B cell (primary cell): Measurements from ENCODE around the gene HJURP. TPM values are rescaled to one million over a fixed set of nuclear protein-coding genes. Genes with fewer than 3 reads are reported as not detected.

Source experiments
- ATAC-seq: fragments of 200-7000 bp; cut with Tn5 transposase; one replicate; pipeline ENCODE4 v1.10.0; 2021; ENCODE audit warnings: low read depth, mild to moderate bottlenecking, moderate number of reproducible peaks, moderate library complexity
- CTCF ChIA-PET: fragments of 350-600 bp; sonication (Branson Sonifier 250); formaldehyde crosslinking; loops from one replicate; lab custom pipeline; 2021; ENCODE audit warnings: antibody characterized with exemption, inconsistent platforms; lab: Charles Lee
- POLR2A ChIA-PET: fragments of 350-600 bp; sonication (Branson Sonifier 250); formaldehyde crosslinking; loops from one replicate; lab custom pipeline; 2021; ENCODE audit warnings: antibody characterized with exemption; lab: Charles Lee
- DNase-seq: peaks from one replicate; pipeline ENCODE4 v3.0.0; 2013
- H2AFZ ChIP-seq: 2 replicates; pipeline ENCODE4 v1.6.1; 2012; ENCODE audit warnings: mild to moderate bottlenecking, low read depth, low read length; ENCODE audit not compliant: insufficient read depth, poor library complexity, severe bottlenecking
- H3K27ac ChIP-seq, 2 donors: 1 replicate in 1 of 2; 2 replicates in 1 of 2; pipeline ENCODE4 v1.5.1; 2012 to 2013; ENCODE audit warnings: low read length in 2 of 2, mild to moderate bottlenecking in 2 of 2, moderate library complexity in 1 of 2
- H3K27me3 ChIP-seq, 4 experiments: fragments of 200-600 bp in 1 of 4; sonication (generic) in 1 of 4; replicated peaks in 1 of 4; 1 replicate in 2 of 4; 2 replicates in 2 of 4; pipeline versions ENCODE4 v1.6.1 to v1.7.0; 2013 to 2016; ENCODE audit warnings: low read length in 3 of 4, mild to moderate bottlenecking in 2 of 4, mixed read lengths in 1 of 4, moderate library complexity in 1 of 4; ENCODE audit not compliant: insufficient read depth in 4 of 4, control insufficient read depth in 3 of 4; ENCODE audit errors: control extremely low read depth in 1 of 4
- H3K36me3 ChIP-seq, 2 experiments: replicated peaks in 1 of 2; 1 replicate in 1 of 2; 2 replicates in 1 of 2; pipeline versions ENCODE4 v1.6.1 to v1.7.1; 2013; ENCODE audit warnings: low read length in 1 of 2; ENCODE audit not compliant: insufficient read depth in 2 of 2, control insufficient read depth in 1 of 2; ENCODE audit errors: control extremely low read depth in 1 of 2, extremely low read depth in 1 of 2
- H3K4me1 ChIP-seq, 2 donors: fragments of 200-600 bp in 1 of 2; sonication (generic) in 1 of 2; 1 replicate in 1 of 2; 2 replicates in 1 of 2; pipeline versions ENCODE4 v1.5.1 to v1.6.1; 2013 to 2017; ENCODE audit warnings: low read length in 2 of 2; ENCODE audit not compliant: control insufficient read depth in 2 of 2, insufficient read depth in 2 of 2
- H3K4me2 ChIP-seq: replicated peaks from 2 replicates; pipeline ENCODE3; 2012; ENCODE audit warnings: mild to moderate bottlenecking, low read depth, low read length; ENCODE audit not compliant: poor library complexity, severe bottlenecking
- H3K4me3 ChIP-seq, 5 experiments: fragments of 200-600 bp in 1 of 5; sonication (generic) in 1 of 5; 1 replicate in 3 of 5; 2 replicates in 2 of 5; pipeline versions ENCODE4 v1.5.1 to v1.7.0; 2011 to 2016; ENCODE audit warnings: low read length in 4 of 5, mild to moderate bottlenecking in 4 of 5, low read depth in 2 of 5, control low read depth in 1 of 5, moderate library complexity in 1 of 5; ENCODE audit not compliant: insufficient read depth in 1 of 5; ENCODE audit errors: control extremely low read depth in 1 of 5, extremely low read depth in 1 of 5
- H3K79me2 ChIP-seq: fragments of 200-600 bp; sonication (generic); one replicate; pipeline ENCODE4 v1.6.0; 2016; ENCODE audit warnings: low read length; ENCODE audit not compliant: control insufficient read depth, insufficient read depth
- H3K9ac ChIP-seq: fragments of 200-600 bp; sonication (generic); 2 replicates; pipeline ENCODE4 v1.6.1; 2017; ENCODE audit warnings: mild to moderate bottlenecking, low read length, moderate library complexity
- H3K9me3 ChIP-seq, 3 donors: one replicate each; pipeline versions ENCODE4 v1.6.1 to v1.7.1; 2013; ENCODE audit warnings: low read length in 2 of 3; ENCODE audit not compliant: control insufficient read depth in 2 of 3, insufficient read depth in 1 of 3; ENCODE audit errors: control extremely low read depth in 1 of 3
- H4K20me1 ChIP-seq: 2 replicates; pipeline ENCODE4 v1.6.0; 2012; ENCODE audit warnings: mild to moderate bottlenecking, low read length; ENCODE audit not compliant: insufficient read depth, control insufficient read depth, poor library complexity, severe bottlenecking
- H3K27ac Mint-ChIP-seq: one replicate; pipeline ENCODE4 v1.8.0; 2021; ENCODE audit warnings: mixed read lengths
- H3K27me3 Mint-ChIP-seq: one replicate; pipeline ENCODE4 v1.8.0; 2021; ENCODE audit warnings: mixed read lengths
- H3K4me1 Mint-ChIP-seq: one replicate; pipeline ENCODE4 v1.8.0; 2021; ENCODE audit warnings: mixed read lengths
- H3K4me3 Mint-ChIP-seq: one replicate; pipeline ENCODE4 v1.8.0; 2021; ENCODE audit warnings: mixed read lengths
- H3K9me3 Mint-ChIP-seq: one replicate; pipeline ENCODE4 v1.8.0; 2022; ENCODE audit warnings: mixed read lengths; ENCODE audit not compliant: insufficient read depth
- EZH2 ChIP-seq: IDR thresholded peaks from 2 replicates; pipeline ENCODE4 v1.6.1; 2012; ENCODE audit warnings: borderline replicate concordance, low read depth, mild to moderate bottlenecking, moderate library complexity, low read length; ENCODE audit not compliant: insufficient read depth, poor library complexity, severe bottlenecking
- WGBS: methylation state at CpG from one replicate; pipeline ENCODE4 v1.1.5; 2013; ENCODE audit warnings: missing lambda C conversion rate; ENCODE audit not compliant: insufficient coverage; 5-methylcytosine and 5-hydroxymethylcytosine counted together
- intact Hi-C: fragments of 100-400 bp; cut with micrococcal nuclease; formaldehyde crosslinking; loops from one replicate; pipeline ENCODE4 v1.10.0; 2022
- polyA plus RNA-seq: library from polyadenylated mRNA; depleted of rRNA; stranded (reverse); fragments of >200 nt; gene quantifications from 2 replicates; pipeline ENCODE4 v1.2.3, GENCODE V29; 2012
- total RNA-seq, 2 donors: library from RNA; stranded (reverse); fragments of 120-200 nt in 1 of 2; gene quantifications; 1 replicate in 1 of 2; 2 replicates in 1 of 2; pipeline versions ENCODE4 v1.2.3 to v1.2.4, GENCODE V29; 2013 to 2022
- TF ChIP-seq, protein P1 (sequence below): fragments of 200-600 bp; IDR thresholded peaks from one replicate; pipeline ENCODE4 v1.8.0; 2022; ENCODE audit warnings: antibody characterized with exemption, mild to moderate bottlenecking

HJURP gene
- total and polyA plus RNA-seq, 2 donors (not counting 1 experiment from before 2014, with no cell fraction given), result 0.42 to 0.73 TPM

DNA sequence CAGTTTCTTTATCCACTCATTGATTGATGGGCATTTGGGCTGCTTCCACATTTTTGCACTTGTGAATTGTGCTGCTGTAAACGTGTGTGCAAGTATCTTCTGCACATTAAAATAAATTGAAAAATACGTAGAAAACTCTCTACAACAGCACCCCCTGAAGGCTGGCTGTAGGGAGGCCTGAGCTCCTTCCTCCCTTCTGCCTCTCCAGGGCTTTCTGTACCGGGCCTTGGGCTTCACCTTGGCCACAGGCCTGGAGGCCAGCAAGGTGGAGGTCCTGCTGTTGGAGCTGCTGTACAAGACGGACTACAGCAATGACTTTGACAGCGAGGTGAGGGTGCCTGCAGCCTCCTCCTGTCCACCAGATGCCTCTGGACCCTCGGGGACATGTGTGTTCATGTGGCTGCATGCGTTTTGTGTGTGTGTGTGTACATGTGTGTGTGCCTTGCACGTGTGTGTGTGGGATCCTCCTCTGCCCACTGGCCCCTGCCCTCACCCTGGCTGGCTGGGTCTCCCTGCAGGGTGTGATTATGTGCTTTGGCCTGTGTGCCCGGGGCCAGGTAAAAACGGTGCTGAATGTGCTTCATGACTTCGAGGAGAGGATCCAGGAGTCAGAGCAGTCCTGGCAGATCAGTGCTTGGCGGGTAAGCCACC lies 47.0 kb downstream of the HJURP start:
- H4K20me1 ChIP-seq, result no peaks in the 10 kb centered on the region
- H3K4me1 Mint-ChIP-seq, result no peaks in the 10 kb centered on the region
- H3K36me3 ChIP-seq, result no peaks in the 10 kb centered on the region
- no peak for ATAC-seq
- intact Hi-C loops, result no loop called here
- WGBS, result 90% methylated on average over 9 of the region's 12 CpGs
- POLR2A ChIA-PET, result no interaction called here
- H3K4me2 ChIP-seq, result no peak overlapping the region
- TF ChIP-seq, protein P1, sequence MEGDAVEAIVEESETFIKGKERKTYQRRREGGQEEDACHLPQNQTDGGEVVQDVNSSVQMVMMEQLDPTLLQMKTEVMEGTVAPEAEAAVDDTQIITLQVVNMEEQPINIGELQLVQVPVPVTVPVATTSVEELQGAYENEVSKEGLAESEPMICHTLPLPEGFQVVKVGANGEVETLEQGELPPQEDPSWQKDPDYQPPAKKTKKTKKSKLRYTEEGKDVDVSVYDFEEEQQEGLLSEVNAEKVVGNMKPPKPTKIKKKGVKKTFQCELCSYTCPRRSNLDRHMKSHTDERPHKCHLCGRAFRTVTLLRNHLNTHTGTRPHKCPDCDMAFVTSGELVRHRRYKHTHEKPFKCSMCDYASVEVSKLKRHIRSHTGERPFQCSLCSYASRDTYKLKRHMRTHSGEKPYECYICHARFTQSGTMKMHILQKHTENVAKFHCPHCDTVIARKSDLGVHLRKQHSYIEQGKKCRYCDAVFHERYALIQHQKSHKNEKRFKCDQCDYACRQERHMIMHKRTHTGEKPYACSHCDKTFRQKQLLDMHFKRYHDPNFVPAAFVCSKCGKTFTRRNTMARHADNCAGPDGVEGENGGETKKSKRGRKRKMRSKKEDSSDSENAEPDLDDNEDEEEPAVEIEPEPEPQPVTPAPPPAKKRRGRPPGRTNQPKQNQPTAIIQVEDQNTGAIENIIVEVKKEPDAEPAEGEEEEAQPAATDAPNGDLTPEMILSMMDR, result no peak
- TF ChIP-seq EZH2, result no peak
- no peak overlapping the region for H2AFZ ChIP-seq
- no peak overlapping the region for H3K4me3 ChIP-seq
- DNase-seq, result no peak
- peaks cover 0 to 14% (median 0%) of the 10 kb centered on the region in 4 experiments for H3K27me3 ChIP-seq
- H3K27me3 Mint-ChIP-seq, result peaks cover 32% of the 10 kb centered on the region
- H3K9me3 Mint-ChIP-seq, result no peaks in the 10 kb centered on the region
- no peak overlapping the region for H3K9ac ChIP-seq
- H3K9me3 ChIP-seq, result no peaks in the 10 kb centered on the region
- H3K27ac ChIP-seq, result no peak overlapping the region
- no peak overlapping the region for H3K4me3 Mint-ChIP-seq
- no peaks in the 10 kb centered on the region for H3K4me1 ChIP-seq
- CTCF ChIA-PET, result no interaction called here
- no peak overlapping the region for H3K27ac Mint-ChIP-seq
- no peaks in the 10 kb centered on the region for H3K79me2 ChIP-seq

DNA sequence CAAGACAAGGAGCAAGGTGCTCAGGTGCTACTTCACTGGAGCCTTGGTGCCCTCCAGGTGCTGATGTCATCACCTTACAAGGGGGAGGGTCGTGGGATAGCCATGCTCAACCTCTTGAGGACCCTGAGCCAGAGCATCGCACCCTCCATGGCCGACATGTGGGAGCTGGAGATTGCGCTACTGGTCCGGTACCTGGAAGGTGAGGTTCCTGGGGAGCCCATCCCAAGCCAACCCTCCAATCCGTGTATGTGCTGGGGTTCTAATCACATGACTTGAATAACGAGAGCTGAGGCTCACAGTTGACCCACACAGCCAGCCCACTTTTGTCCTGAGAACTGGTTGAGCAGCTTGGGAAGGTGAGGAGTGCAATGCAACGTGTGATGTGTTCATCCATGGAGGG lies 50.3 kb downstream of the HJURP start:
- no peak overlapping the region for H3K9ac ChIP-seq
- H3K27me3 Mint-ChIP-seq, result peaks cover 17% of the 10 kb centered on the region
- no peak for ATAC-seq
- CTCF ChIA-PET, result no interaction called here
- intact Hi-C loops, result no loop called here
- no peak overlapping the region for H3K27ac ChIP-seq
- H3K4me3 ChIP-seq, result no peak overlapping the region
- no peaks in the 10 kb centered on the region for H3K4me1 ChIP-seq
- H3K36me3 ChIP-seq, result no peaks in the 10 kb centered on the region
- H3K9me3 Mint-ChIP-seq, result no peaks in the 10 kb centered on the region
- no peaks in the 10 kb centered on the region for H3K4me1 Mint-ChIP-seq
- H3K4me2 ChIP-seq, result no peak overlapping the region
- H3K27me3 ChIP-seq, result peaks cover 0 to 11% (median 0%) of the 10 kb centered on the region in 4 experiments
- H3K4me3 Mint-ChIP-seq, result no peak overlapping the region
- no peak overlapping the region for H3K27ac Mint-ChIP-seq
- POLR2A ChIA-PET, result no interaction called here
- no peaks in the 10 kb centered on the region for H3K79me2 ChIP-seq
- DNase-seq, result no peak
- no peak overlapping the region for H2AFZ ChIP-seq
- TF ChIP-seq, protein P1, result no peak
- no peak for TF ChIP-seq EZH2
- WGBS, result 77% methylated on average over 7 of the region's 8 CpGs
- H4K20me1 ChIP-seq, result no peaks in the 10 kb centered on the region
- no peaks in the 10 kb centered on the region for H3K9me3 ChIP-seq
